Suprapubic skin (tissue), 4 donors: ENCODE data around the gene ADAMTS16. TPM values are rescaled to one million over a fixed set of nuclear protein-coding genes. Genes with fewer than 3 reads are reported as not detected.
A peak's percentile ranks its signal among the peaks of the same experiment; 100 is the strongest.

ENCODE experiments used
- DNase-seq, 2 donors: peaks; one replicate each; pipeline ENCODE4 v3.0.0-alpha.2; 2019; ENCODE audit warnings: low spot score in 2 of 2
- H3K27ac ChIP-seq: fragments of 200-600 bp; sonication (generic); one replicate; pipeline ENCODE4 v1.5.1; 2019
- H3K27me3 ChIP-seq: fragments of 200-600 bp; sonication (generic); one replicate; pipeline ENCODE4 v1.5.1; 2019
- H3K36me3 ChIP-seq: fragments of 200-600 bp; sonication (generic); one replicate; pipeline ENCODE4 v1.5.1; 2019
- H3K4me1 ChIP-seq: fragments of 200-600 bp; sonication (generic); one replicate; pipeline ENCODE4 v1.5.1; 2019
- H3K4me3 ChIP-seq: fragments of 200-600 bp; sonication (generic); one replicate; pipeline ENCODE4 v1.5.1; 2019; ENCODE audit warnings: mild to moderate bottlenecking
- H3K9me3 ChIP-seq: fragments of 200-600 bp; sonication (generic); one replicate; pipeline ENCODE4 v1.5.1; 2019
- EP300 ChIP-seq: sonication (generic); formaldehyde crosslinking; IDR thresholded peaks from one replicate; pipeline ENCODE4 v1.6.1; 2017; ENCODE audit warnings: antibody characterized with exemption
- POLR2A ChIP-seq, 2 donors: fragments of 450-650 bp; IDR thresholded peaks; one replicate each; pipeline ENCODE4 v1.6.1; 2017; ENCODE audit warnings: antibody characterized with exemption in 2 of 2, mild to moderate bottlenecking in 2 of 2, moderate library complexity in 2 of 2
- POLR2AphosphoS5 ChIP-seq, 3 donors: sonication (generic); formaldehyde crosslinking; IDR thresholded peaks; one replicate each; pipeline ENCODE4 v1.6.1; 2017; ENCODE audit warnings: antibody characterized with exemption in 3 of 3
- WGBS: methylation state at CpG from one replicate; pipeline ENCODE4 v1.1.5; 2018; 5-methylcytosine and 5-hydroxymethylcytosine counted together
- total RNA-seq, 4 donors: library from RNA; depleted of rRNA; stranded (reverse); fragments of >200 nt; gene quantifications; one replicate each; pipeline ENCODE4 v1.1.0, GENCODE V29; 2016
- TF ChIP-seq, protein P1 (sequence below), 2 donors: fragments of 200-600 bp in 1 of 2; fragments of 450-650 bp in 1 of 2; sonication (generic) in 1 of 2; IDR thresholded peaks; one replicate each; pipeline ENCODE4 v1.5.1; 2016 to 2019; ENCODE audit warnings: antibody characterized with exemption in 2 of 2, mild to moderate bottlenecking in 1 of 2, moderate library complexity in 1 of 2

ADAMTS16 gene
- total RNA-seq, 4 donors from 2014 or later: 0.10 to 0.64 TPM; not detected in 2

DNA sequence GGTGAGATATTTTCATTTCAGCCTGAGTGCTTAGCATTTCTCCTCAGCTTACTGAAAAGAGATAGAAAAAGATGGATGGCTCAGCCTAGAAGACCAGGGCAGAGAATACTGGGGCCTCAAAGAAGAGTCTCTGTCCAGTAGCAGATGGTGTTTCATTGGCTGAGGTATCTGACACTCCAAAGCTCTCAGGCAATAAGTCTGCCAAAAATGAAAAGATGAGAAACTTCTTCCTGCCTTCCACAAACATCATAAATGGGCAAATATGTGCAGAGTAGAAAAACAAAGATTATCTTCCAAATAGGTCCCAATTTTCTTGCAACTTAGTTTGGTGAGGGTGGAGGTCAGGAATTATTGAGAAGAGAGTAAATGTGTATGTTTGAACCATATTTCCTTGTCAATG is 195.0 kb downstream of the ADAMTS16 start:
- no peak overlapping the region for H3K27ac ChIP-seq
- no peak for DNase-seq
- no peaks in the 10 kb centered on the region for H3K27me3 ChIP-seq
- peaks cover 13% of the 10 kb centered on the region for H3K4me1 ChIP-seq
- no peaks in the 10 kb centered on the region for H3K9me3 ChIP-seq
- TF ChIP-seq POLR2A (IDR thresholded peaks at IDR 0.05) (no peak), EP300 (no peak), POLR2AphosphoS5 (IDR thresholded peaks at IDR 0.05) (no peak)
- TF ChIP-seq, protein P1, sequence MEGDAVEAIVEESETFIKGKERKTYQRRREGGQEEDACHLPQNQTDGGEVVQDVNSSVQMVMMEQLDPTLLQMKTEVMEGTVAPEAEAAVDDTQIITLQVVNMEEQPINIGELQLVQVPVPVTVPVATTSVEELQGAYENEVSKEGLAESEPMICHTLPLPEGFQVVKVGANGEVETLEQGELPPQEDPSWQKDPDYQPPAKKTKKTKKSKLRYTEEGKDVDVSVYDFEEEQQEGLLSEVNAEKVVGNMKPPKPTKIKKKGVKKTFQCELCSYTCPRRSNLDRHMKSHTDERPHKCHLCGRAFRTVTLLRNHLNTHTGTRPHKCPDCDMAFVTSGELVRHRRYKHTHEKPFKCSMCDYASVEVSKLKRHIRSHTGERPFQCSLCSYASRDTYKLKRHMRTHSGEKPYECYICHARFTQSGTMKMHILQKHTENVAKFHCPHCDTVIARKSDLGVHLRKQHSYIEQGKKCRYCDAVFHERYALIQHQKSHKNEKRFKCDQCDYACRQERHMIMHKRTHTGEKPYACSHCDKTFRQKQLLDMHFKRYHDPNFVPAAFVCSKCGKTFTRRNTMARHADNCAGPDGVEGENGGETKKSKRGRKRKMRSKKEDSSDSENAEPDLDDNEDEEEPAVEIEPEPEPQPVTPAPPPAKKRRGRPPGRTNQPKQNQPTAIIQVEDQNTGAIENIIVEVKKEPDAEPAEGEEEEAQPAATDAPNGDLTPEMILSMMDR (IDR thresholded peaks at IDR 0.05): no peak
- no peaks in the 10 kb centered on the region for H3K36me3 ChIP-seq
- no peak overlapping the region for H3K4me3 ChIP-seq

DNA sequence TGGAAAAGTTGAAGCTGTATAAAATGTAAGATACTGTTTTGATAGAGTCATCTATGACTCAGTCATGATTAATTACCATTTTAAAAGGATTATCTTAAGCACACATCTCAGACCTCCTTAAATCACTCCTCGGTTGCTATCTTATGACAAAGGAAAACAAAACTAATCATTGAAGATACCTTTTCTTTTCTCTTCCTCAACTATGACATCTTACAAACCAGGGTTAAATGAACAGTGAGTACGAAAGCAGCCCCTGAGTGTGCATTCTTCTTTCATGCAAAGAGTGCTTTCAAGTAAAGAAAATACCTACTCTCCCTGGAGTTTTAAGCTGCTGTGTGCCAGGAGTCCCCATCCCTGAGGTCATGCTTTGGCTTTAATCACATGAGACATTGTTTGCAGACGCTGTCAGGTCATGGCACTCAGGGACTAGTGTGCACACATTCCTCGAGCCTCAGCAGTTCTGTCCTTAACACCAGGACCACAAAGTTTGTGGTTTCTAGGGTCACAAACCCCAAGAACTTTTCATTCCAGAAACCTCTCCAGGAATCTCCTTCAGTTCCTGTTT is 195.7 kb downstream of the ADAMTS16 start:
- peaks cover 18% of the 10 kb centered on the region for H3K4me1 ChIP-seq
- 28% methylated on average over 4 of the region's 4 CpGs for WGBS
- H3K9me3 ChIP-seq: no peaks in the 10 kb centered on the region
- TF ChIP-seq, protein P1 (IDR thresholded peaks at IDR 0.05): no peak
- TF ChIP-seq POLR2A (IDR thresholded peaks at IDR 0.05) (no peak), POLR2AphosphoS5 (IDR thresholded peaks at IDR 0.05) (no peak), EP300 (no peak)
- H3K4me3 ChIP-seq: no peak overlapping the region
- DNase-seq: no peak
- H3K36me3 ChIP-seq: no peaks in the 10 kb centered on the region
- no peak overlapping the region for H3K27ac ChIP-seq
- H3K27me3 ChIP-seq: no peaks in the 10 kb centered on the region

DNA sequence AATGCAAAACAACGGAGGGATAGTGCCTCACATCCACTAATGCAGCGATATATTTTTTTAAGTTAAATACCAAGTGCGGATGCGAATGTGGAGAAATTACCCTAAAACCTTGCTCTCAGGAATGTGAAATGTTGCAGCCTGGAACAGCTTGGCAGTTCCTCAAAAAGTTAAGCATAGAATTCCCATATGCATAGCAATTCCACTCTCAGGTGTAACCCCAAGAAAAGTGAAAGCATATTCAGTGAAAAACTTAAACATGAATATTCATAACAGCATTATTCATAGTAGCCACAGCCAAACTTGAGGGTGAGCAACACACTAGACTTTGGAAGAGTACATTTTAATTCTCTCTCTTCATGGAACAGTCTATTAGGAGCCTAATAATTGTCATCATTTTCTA is 199.1 kb downstream of the ADAMTS16 start:
- Histone ChIP-seq H3K4me3 (no peak overlapping the region), H3K27ac (no peak overlapping the region), H3K9me3 (no peaks in the 10 kb centered on the region), H3K36me3 (no peaks in the 10 kb centered on the region), H3K4me1 (peaks cover 26% of the 10 kb centered on the region), H3K27me3 (no peaks in the 10 kb centered on the region)
- 96% methylated on average over 4 of the region's 4 CpGs for WGBS
- TF ChIP-seq POLR2AphosphoS5 (IDR thresholded peaks at IDR 0.05): no peak
- TF ChIP-seq, protein P1 (IDR thresholded peaks at IDR 0.05): no peak
- no peak for TF ChIP-seq POLR2A (IDR thresholded peaks at IDR 0.05)
- TF ChIP-seq EP300: no peak
- no peak for DNase-seq

DNA sequence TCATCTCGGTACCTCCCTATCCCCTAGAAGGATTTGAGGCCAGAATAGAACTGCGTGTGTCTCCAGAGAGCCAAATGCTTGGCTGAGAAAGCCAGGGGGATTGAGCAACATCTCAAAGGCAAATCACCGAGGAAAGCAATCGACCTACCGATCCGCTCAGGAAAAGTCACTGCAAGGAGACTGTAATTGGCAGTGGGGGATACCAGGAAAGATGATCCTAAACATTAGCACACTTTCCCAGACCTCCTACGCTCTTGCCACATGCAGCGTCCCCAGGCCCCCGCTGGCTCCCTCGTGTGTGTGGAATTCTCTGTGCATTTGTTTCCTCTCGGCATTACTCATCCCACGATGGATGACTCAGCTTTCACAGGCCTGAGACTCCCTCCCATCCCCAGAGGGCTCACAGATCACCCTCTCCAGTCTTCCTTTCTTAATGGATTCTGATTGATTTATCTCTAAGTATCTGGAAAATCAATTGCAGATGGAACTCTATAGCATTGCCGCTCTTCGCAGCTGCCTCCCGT is 200.1 kb downstream of the ADAMTS16 start:
- TF ChIP-seq POLR2A (IDR thresholded peaks at IDR 0.05) (no peak), EP300 (no peak), POLR2AphosphoS5 (IDR thresholded peaks at IDR 0.05) (peak in 1 of 3 donors; percentile 54)
- TF ChIP-seq, protein P1 (IDR thresholded peaks at IDR 0.05): peak in 1 of 2 donors; percentile 56
- 32% methylated on average over 15 of the region's 15 CpGs for WGBS
- H3K4me1 ChIP-seq: peaks cover 26% of the 10 kb centered on the region
- H3K36me3 ChIP-seq: no peaks in the 10 kb centered on the region
- no peaks in the 10 kb centered on the region for H3K9me3 ChIP-seq
- H3K27me3 ChIP-seq: no peaks in the 10 kb centered on the region
- peak; percentile 87 for DNase-seq
- H3K4me3 ChIP-seq: peak overlapping the region; percentile 3
- H3K27ac ChIP-seq: peak overlapping the region; percentile 73

DNA sequence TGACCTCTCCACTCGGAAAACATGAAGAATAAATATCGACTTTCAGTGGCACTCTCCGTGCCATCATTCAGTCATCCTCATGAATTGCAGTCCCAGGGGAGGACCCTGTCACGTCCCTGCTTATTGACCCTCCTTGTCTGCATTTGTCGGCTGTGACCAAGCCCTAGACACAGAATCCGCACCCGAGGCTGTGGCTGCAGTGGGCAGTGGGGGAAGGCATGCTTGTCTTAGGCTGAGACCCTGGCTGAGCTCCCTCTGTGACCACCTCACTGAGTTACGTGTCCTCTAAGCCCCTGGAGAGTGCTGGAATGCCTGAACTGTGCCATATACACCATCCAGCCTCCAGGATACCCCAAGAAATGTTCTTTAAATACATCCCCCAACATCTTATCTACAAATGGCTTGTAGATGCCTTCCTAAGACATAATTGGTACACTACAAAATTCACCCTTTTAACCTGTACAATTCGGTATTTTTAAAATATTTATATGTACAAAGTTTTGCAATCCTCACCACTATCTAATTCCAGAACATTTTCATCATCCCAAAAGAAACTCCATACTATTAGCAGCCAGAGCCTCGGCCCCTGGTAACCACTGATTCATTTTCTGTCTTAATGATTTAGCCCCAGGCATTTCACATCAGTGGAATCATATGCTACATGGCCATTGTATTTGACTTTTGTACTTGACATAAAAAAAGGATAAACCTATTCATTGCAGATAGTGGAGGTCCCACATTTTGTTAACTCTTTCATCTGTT is 201.6 kb downstream of the ADAMTS16 start:
- 73% methylated on average over 10 of the region's 10 CpGs for WGBS
- no peak for DNase-seq

More for the DNA sequence above, 201.6 kb downstream of the ADAMTS16 start:
- H3K27ac ChIP-seq: no peak overlapping the region
- TF ChIP-seq EP300: no peak
- no peak for TF ChIP-seq POLR2A (IDR thresholded peaks at IDR 0.05)
- no peak for TF ChIP-seq POLR2AphosphoS5 (IDR thresholded peaks at IDR 0.05)
- TF ChIP-seq, protein P1 (IDR thresholded peaks at IDR 0.05): no peak
- H3K4me3 ChIP-seq: no peak overlapping the region
- H3K4me1 ChIP-seq: peaks cover 21% of the 10 kb centered on the region
- no peaks in the 10 kb centered on the region for H3K36me3 ChIP-seq
- H3K9me3 ChIP-seq: no peaks in the 10 kb centered on the region
- H3K27me3 ChIP-seq: no peaks in the 10 kb centered on the region
